HepG2 (cell line): ENCODE measurements around the gene MCFD2. TPM values are rescaled to one million over a fixed set of nuclear protein-coding genes. Genes with fewer than 3 reads are reported as not detected.

Experiments
- ATF7-NPFF ChIP-seq: sonication (generic); formaldehyde crosslinking; IDR thresholded peaks from 2 replicates; pipeline ENCODE4 v1.8.1; 2023; ENCODE audit warnings: mild to moderate bottlenecking, low read depth, missing genetic modification reagents, moderate library complexity
- ELF1 ChIP-seq: sonication (generic); formaldehyde crosslinking; IDR thresholded peaks from 2 replicates; pipeline ENCODE4 v1.4.0; 2020; ENCODE audit warnings: missing genetic modification reagents
- HNRNPK ChIP-seq: fragments of 200-400 bp; formaldehyde crosslinking; IDR thresholded peaks from 2 replicates; pipeline ENCODE4 v1.6.1; 2018; ENCODE audit warnings: low read length, low read depth, moderate library complexity, mild to moderate bottlenecking; ENCODE audit not compliant: poor library complexity, severe bottlenecking
- JUNB ChIP-seq: sonication (generic); formaldehyde crosslinking; IDR thresholded peaks from 2 replicates; pipeline ENCODE4 v1.8.0; 2022; ENCODE audit warnings: missing genetic modification reagents, mild to moderate bottlenecking, borderline replicate concordance
- KMT2B ChIP-seq: IDR thresholded peaks from 2 replicates; pipeline ENCODE4 v1.6.1; 2016; ENCODE audit warnings: missing genetic modification reagents, missing compliant biosample characterization
- MTERF4 ChIP-seq: sonication (generic); formaldehyde crosslinking; IDR thresholded peaks from 2 replicates; pipeline ENCODE4 v1.8.0; 2023; ENCODE audit warnings: mild to moderate bottlenecking, missing genetic modification reagents
- NFYB ChIP-seq: sonication (generic); formaldehyde crosslinking; IDR thresholded peaks from 2 replicates; pipeline ENCODE4 v1.4.0; 2020; ENCODE audit warnings: missing genetic modification reagents
- NR2C2 ChIP-seq: sonication (generic); formaldehyde crosslinking; IDR thresholded peaks from 2 replicates; pipeline ENCODE4 v1.4.0; 2020; ENCODE audit warnings: missing genetic modification reagents, mild to moderate bottlenecking, moderate library complexity, borderline replicate concordance
- NRL ChIP-seq: sonication (generic); formaldehyde crosslinking; IDR thresholded peaks from 2 replicates; pipeline ENCODE4 v1.5.0; 2020; ENCODE audit warnings: missing genetic modification reagents, mild to moderate bottlenecking, moderate library complexity, borderline replicate concordance
- PHB2 ChIP-seq: fragments of 450-650 bp; IDR thresholded peaks from 2 replicates; pipeline ENCODE4 v1.6.1; 2018; ENCODE audit not compliant: partially characterized antibody
- TBL1XR1 ChIP-seq: fragments of 150-350 bp; IDR thresholded peaks from 2 replicates; pipeline ENCODE4 v1.6.1; 2014; ENCODE audit warnings: borderline replicate concordance, low read length; ENCODE audit not compliant: partially characterized antibody
- THAP11 ChIP-seq: IDR thresholded peaks from 2 replicates; pipeline ENCODE4 v1.6.1; 2016; ENCODE audit warnings: missing biosample characterization, missing genetic modification reagents
- USF2 ChIP-seq, 2 experiments: sonication (generic) in 1 of 2; formaldehyde crosslinking in 1 of 2; IDR thresholded peaks; 2 replicates each; pipeline versions ENCODE4 v1.5.1 to v1.6.1; 2011 to 2020; ENCODE audit warnings: borderline replicate concordance in 1 of 2, low read depth in 1 of 2, low read length in 1 of 2, mild to moderate bottlenecking in 1 of 2, missing genetic modification reagents in 1 of 2, moderate library complexity in 1 of 2
- ZNF138 ChIP-seq: sonication (generic); formaldehyde crosslinking; IDR thresholded peaks from 2 replicates; pipeline ENCODE4 v1.5.0; 2020; ENCODE audit warnings: mild to moderate bottlenecking, low read depth, missing genetic modification reagents
- ZNF234 ChIP-seq: sonication (generic); formaldehyde crosslinking; conservative IDR thresholded peaks from 2 replicates; pipeline ENCODE4 v1.5.1; 2020; ENCODE audit warnings: mild to moderate bottlenecking, missing genetic modification reagents
- ZNF292 ChIP-seq: sonication (generic); formaldehyde crosslinking; IDR thresholded peaks from 2 replicates; pipeline ENCODE4 v1.8.1; 2022; ENCODE audit warnings: mild to moderate bottlenecking, low read depth, missing genetic modification reagents, borderline replicate concordance
- ZNF468 ChIP-seq: sonication (generic); formaldehyde crosslinking; IDR thresholded peaks from 2 replicates; pipeline ENCODE4 v1.8.0; 2022; ENCODE audit warnings: mild to moderate bottlenecking, moderate library complexity, missing genetic modification reagents
- ZNF646 ChIP-seq: sonication (generic); formaldehyde crosslinking; IDR thresholded peaks from 2 replicates; pipeline ENCODE4 v1.9.0; 2021; ENCODE audit warnings: mild to moderate bottlenecking, missing genetic modification reagents
- ZNF772 ChIP-seq: sonication (generic); formaldehyde crosslinking; IDR thresholded peaks from 2 replicates; pipeline ENCODE4 v1.5.0; 2020; ENCODE audit warnings: mild to moderate bottlenecking, missing genetic modification reagents
- ZNF781 ChIP-seq: sonication (generic); formaldehyde crosslinking; IDR thresholded peaks from 2 replicates; pipeline ENCODE4 v1.5.1; 2020; ENCODE audit warnings: borderline replicate concordance, mild to moderate bottlenecking, missing genetic modification reagents; ENCODE audit errors: not compliant biosample characterization
- polyA plus RNA-seq, 8 experiments: library from polyadenylated mRNA; depleted of rRNA in 3 of 8; stranded (reverse) in 7 of 8; unstranded in 1 of 8; fragments of >200 nt; fragmentation: Illumina TruSeq in 4 of 8; extraction: Trizol in 4 of 8; gene quantifications; 2 replicates each; pipeline versions ENCODE4 v1.2.1 to v1.2.3, GENCODE V29; 2011 to 2016; ENCODE audit warnings: low read depth in 4 of 8, missing spikeins in 1 of 8, mixed read lengths in 1 of 8; ENCODE audit not compliant: insufficient read depth in 1 of 8
- total RNA-seq, 5 experiments: library from RNA; depleted of rRNA; stranded (reverse); fragments of >200 nt; fragmentation: Illumina TruSeq; extraction: Trizol; gene quantifications; 2 replicates each; pipeline ENCODE4 v1.2.3, GENCODE V29; 2016; ENCODE audit warnings: low read depth in 1 of 5

The MCFD2 gene
- total and polyA plus RNA-seq, 2 of the 13 experiments (the other 11 are each of a cell fraction or from before 2014, with no cell fraction given), result 183 to 232 TPM

GRCh38 chr2:46954951-46955571 lies 39.5 kb upstream of the MCFD2 start (continued):
- TF ChIP-seq ATF7-NPFF, result no peak
- peak; percentile 59; the same call in 1 of the 2 replicates for TF ChIP-seq JUNB (CRISPR knock-in tag)
- TF ChIP-seq ZNF781 (CRISPR knock-in tag), result no peak
- 0 out of 2 replicates have a peak, but pooled peaks have one; percentile 19 for TF ChIP-seq ELF1 (CRISPR knock-in tag)
- no peak for TF ChIP-seq NRL (CRISPR knock-in tag)
- no peak for TF ChIP-seq ZNF646 (CRISPR knock-in tag)
- no peak for TF ChIP-seq HNRNPK
- TF ChIP-seq NR2C2 (CRISPR knock-in tag), result no peak
- TF ChIP-seq KMT2B, result no peak
- no peak for TF ChIP-seq MTERF4 (CRISPR knock-in tag)
- TF ChIP-seq THAP11, result no peak
- TF ChIP-seq USF2 (IDR thresholded peaks at IDR 0.05; ENCODE audit: low read depth, low read length), result no peak
- TF ChIP-seq USF2 (CRISPR knock-in tag; IDR thresholded peaks at IDR 0.05; ENCODE audit: borderline replicate concordance), result no peak
- TF ChIP-seq ZNF468 (CRISPR knock-in tag), result no peak
- TF ChIP-seq PHB2, result no peak
- 0 out of 2 replicates have a peak, but pooled peaks have one; percentile 30 for TF ChIP-seq ZNF772 (CRISPR knock-in tag)
- 0 out of 2 replicates have a peak, but pooled peaks have one; percentile 21 for TF ChIP-seq NFYB (CRISPR knock-in tag)
- TF ChIP-seq ZNF138 (CRISPR knock-in tag), result no peak
- TF ChIP-seq ZNF234 (CRISPR knock-in tag), result no peak
- TF ChIP-seq TBL1XR1, result no peak
- no peak for TF ChIP-seq ZNF292 (CRISPR knock-in tag)
